D721Med (cell line): ENCODE results near the gene EFHD1.

Experiments used
- DNase-seq: peaks from one replicate; pipeline ENCODE4 v3.0.0; 2011; ENCODE audit warnings: low spot score; ENCODE audit not compliant: insufficient read length
- FAIRE-seq: peaks from 2 replicates; lab custom pipeline; 2011; peaks lifted over from hg19 to GRCh38; lab: Jason Lieb, UNC
- CTCF ChIP-seq: IDR thresholded peaks from 2 replicates; pipeline ENCODE4 v1.5.1; 2012; ENCODE audit warnings: mild to moderate bottlenecking, control low read depth; ENCODE audit not compliant: insufficient read depth; ENCODE audit errors: missing control alignments

EFHD1 gene

GRCh38 chr2:232615339-232615738, 18.1 kb upstream of the EFHD1 start:
- no peak for DNase-seq
- FAIRE-seq = no peak
- no peak for TF ChIP-seq CTCF

DNA sequence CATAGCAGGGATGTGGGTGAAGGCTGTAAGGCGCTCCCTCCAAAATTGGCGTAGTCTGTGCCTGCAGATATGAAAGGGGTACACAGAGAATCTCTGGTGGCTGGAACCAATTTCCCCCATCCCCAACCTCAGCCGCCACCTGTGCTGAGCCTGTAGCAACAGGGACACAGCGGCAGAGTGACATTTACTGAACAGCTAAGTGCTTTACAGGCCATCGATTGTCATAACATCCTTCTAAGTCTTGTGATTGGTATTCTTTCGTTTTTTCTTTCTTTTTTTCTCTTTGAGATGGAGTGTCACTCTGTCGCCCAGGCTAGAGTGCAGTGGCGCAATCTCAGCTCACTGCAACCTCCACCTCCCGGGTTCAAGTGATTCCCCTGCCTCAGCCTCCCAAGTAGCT, 12.2 kb upstream of the EFHD1 start:
- no peak for DNase-seq
- no peak for FAIRE-seq
- no peak for TF ChIP-seq CTCF

- no peak for TF ChIP-seq CTCF
Measured at GRCh38 chr2:232622563-232622962, 10.8 kb upstream of the EFHD1 start.

GRCh38 chr2:232623768-232624765, 9.3 kb upstream of the EFHD1 start:
- no peak for DNase-seq
- no peak for FAIRE-seq
- no peak for TF ChIP-seq CTCF

More at GRCh38 chr2:232622563-232622962, 10.8 kb upstream of the EFHD1 start:
- DNase-seq (no peak), FAIRE-seq (no peak)

- FAIRE-seq (no peak), DNase-seq (no peak)
- no peak for TF ChIP-seq CTCF
Measured at GRCh38 chr2:232626584-232626983, 6.8 kb upstream of the EFHD1 start.

- no peak for TF ChIP-seq CTCF
- FAIRE-seq (no peak), DNase-seq (no peak)
Measured at GRCh38 chr2:232628466-232629128, 4.8 kb upstream of the EFHD1 start.

DNA sequence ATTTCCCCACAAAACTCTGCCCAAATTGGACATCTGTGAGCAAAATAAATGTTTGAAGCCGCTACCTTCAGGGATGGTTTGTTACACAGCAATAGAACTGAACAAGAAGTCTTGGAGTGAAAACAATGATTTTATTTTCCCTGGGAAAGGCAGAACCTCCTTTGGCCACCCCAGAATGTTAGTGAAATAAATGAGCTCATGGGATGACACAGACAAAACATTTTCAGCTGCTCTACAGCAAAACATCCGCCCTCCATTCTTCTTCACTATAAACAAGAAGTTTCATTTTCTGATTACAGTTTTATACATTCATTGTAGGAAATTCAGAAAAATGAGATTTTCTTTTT, 4.3 kb upstream of the EFHD1 start:
- FAIRE-seq = no peak
- TF ChIP-seq CTCF = no peak

More for the DNA sequence above, 4.3 kb upstream of the EFHD1 start:
- no peak for DNase-seq
